Colonic mucosa (tissue), 4 donors: ENCODE data around the gene NTM. TPM values are rescaled to one million over a fixed set of nuclear protein-coding genes. Genes with fewer than 3 reads are reported as not detected.

Source experiments
- DNase-seq: peaks from one replicate; pipeline ENCODE4 v3.0.0-alpha.2; 2020
- H3K27ac ChIP-seq: fragments of 200-600 bp; one replicate; pipeline ENCODE4 v1.8.0; 2021
- H3K27me3 ChIP-seq: fragments of 200-600 bp; one replicate; pipeline ENCODE4 v1.8.0; 2021
- H3K36me3 ChIP-seq: fragments of 200-600 bp; one replicate; pipeline ENCODE4 v1.8.0; 2021
- H3K4me1 ChIP-seq: fragments of 200-600 bp; one replicate; pipeline ENCODE4 v1.8.0; 2021; ENCODE audit warnings: mild to moderate bottlenecking
- H3K4me3 ChIP-seq: fragments of 200-600 bp; one replicate; pipeline ENCODE4 v1.8.0; 2021
- H3K9ac ChIP-seq, 2 donors: one replicate each; pipeline ENCODE4 v1.7.0; 2013; ENCODE audit warnings: control low read depth in 2 of 2, low read depth in 2 of 2, low read length in 2 of 2
- H3K9me3 ChIP-seq: fragments of 200-600 bp; one replicate; pipeline ENCODE4 v1.8.0; 2021
- CTCF ChIP-seq: fragments of 200-600 bp; IDR thresholded peaks from one replicate; pipeline ENCODE4 v1.8.0; 2022; ENCODE audit warnings: antibody characterized with exemption, mild to moderate bottlenecking
- intact Hi-C: fragments of 100-400 bp; cut with DNase I; formaldehyde crosslinking; loops from one replicate; pipeline ENCODE4 v1.14.1; 2022
- total RNA-seq, 2 donors: library from RNA; stranded (reverse); fragmentation: NEBNext Ultra II Directional in 1 of 2; extraction: Animal tissue kit (Norgen Biotek cat#: 25700) in 1 of 2; gene quantifications; one replicate each; pipeline ENCODE4 v1.2.1, GENCODE V29; 2021
- donor health status: healthy.
- donor health status: DM: no; HTN: no; CAD: no.
- donor health status: DM: no; HTN: no; CAD: no.

The NTM gene
- total RNA-seq, 2 donors from 2014 or later, result 1.6 to 2.8 TPM

- Histone ChIP-seq H3K27me3 (peaks cover 7% of the 10 kb centered on the region), H3K9ac (no peak overlapping the region), H3K4me1 (no peaks in the 10 kb centered on the region), H3K27ac (no peak overlapping the region), H3K4me3 (no peak overlapping the region), H3K36me3 (no peaks in the 10 kb centered on the region), H3K9me3 (no peaks in the 10 kb centered on the region)
- intact Hi-C loops, result no loop called here
- no peak for DNase-seq
- TF ChIP-seq CTCF, result no peak
Observed at GRCh38 chr11:131373095-131373725, 2.8 kb downstream of the NTM start.

- DNase-seq, result no peak
- Histone ChIP-seq H3K9ac (no peak overlapping the region), H3K4me1 (no peaks in the 10 kb centered on the region), H3K4me3 (no peak overlapping the region), H3K9me3 (no peaks in the 10 kb centered on the region), H3K27ac (no peak overlapping the region), H3K36me3 (no peaks in the 10 kb centered on the region), H3K27me3 (peaks cover 7% of the 10 kb centered on the region)
- intact Hi-C loops, result no loop called here
- no peak for TF ChIP-seq CTCF
Observed at GRCh38 chr11:131373756-131374155, 3.3 kb downstream of the NTM start.

- no peak for DNase-seq
- Histone ChIP-seq H3K4me3 (no peak overlapping the region), H3K4me1 (no peaks in the 10 kb centered on the region), H3K9me3 (no peaks in the 10 kb centered on the region), H3K27me3 (peaks cover 7% of the 10 kb centered on the region), H3K27ac (no peak overlapping the region), H3K9ac (no peak overlapping the region), H3K36me3 (no peaks in the 10 kb centered on the region)
- TF ChIP-seq CTCF, result no peak
- intact Hi-C loops, result no loop called here
Observed at GRCh38 chr11:131375421-131375820, 5.0 kb downstream of the NTM start.

GRCh38 chr11:131375915-131376314 is 5.5 kb downstream of the NTM start:
- Histone ChIP-seq H3K27me3 (peaks cover 4% of the 10 kb centered on the region), H3K9me3 (no peaks in the 10 kb centered on the region), H3K9ac (no peak overlapping the region), H3K36me3 (no peaks in the 10 kb centered on the region), H3K4me1 (no peaks in the 10 kb centered on the region), H3K27ac (no peak overlapping the region), H3K4me3 (no peak overlapping the region)
- TF ChIP-seq CTCF, result no peak
- DNase-seq, result no peak
- intact Hi-C loops, result no loop called here

GRCh38 chr11:131378931-131379330 is 8.5 kb downstream of the NTM start:
- H3K4me1 ChIP-seq, result no peaks in the 10 kb centered on the region
- H3K27ac ChIP-seq, result no peak overlapping the region
- TF ChIP-seq CTCF, result no peak
- no peaks in the 10 kb centered on the region for H3K9me3 ChIP-seq
- no peaks in the 10 kb centered on the region for H3K36me3 ChIP-seq
- no peaks in the 10 kb centered on the region for H3K27me3 ChIP-seq
- intact Hi-C loops, result no loop called here
- no peak overlapping the region for H3K9ac ChIP-seq
- no peak for DNase-seq
- no peak overlapping the region for H3K4me3 ChIP-seq
